Ectodermal cell (in vitro differentiated cells): ENCODE results near the gene UBR7.
"Not testable (repeated sequence)": the region's sequence is repeated elsewhere in the genome, so short reads cannot be mapped to it uniquely, and the experiment has no call there.

ENCODE experiments used
- H3K27ac ChIP-seq: 2 replicates; pipeline ENCODE4 v1.7.0; 2013; ENCODE audit warnings: mild to moderate bottlenecking, low read depth, low read length; ENCODE audit not compliant: insufficient read depth, poor library complexity, severe bottlenecking
- H3K27me3 ChIP-seq: 2 replicates; pipeline ENCODE4 v1.7.0; 2013; ENCODE audit warnings: mild to moderate bottlenecking, low read length; ENCODE audit not compliant: insufficient read depth, control insufficient read depth, poor library complexity, severe bottlenecking
- H3K36me3 ChIP-seq: one replicate; pipeline ENCODE4 v1.7.0; 2013; ENCODE audit warnings: low read length; ENCODE audit not compliant: control insufficient read depth, insufficient read depth
- H3K4me1 ChIP-seq: one replicate; pipeline ENCODE4 v1.7.0; 2013; ENCODE audit warnings: low read length; ENCODE audit not compliant: control insufficient read depth, insufficient read depth
- H3K4me3 ChIP-seq: 2 replicates; pipeline ENCODE4 v1.7.0; 2013; ENCODE audit warnings: low read depth, low read length, control low read depth; ENCODE audit not compliant: insufficient read depth
- H3K9me3 ChIP-seq: 2 replicates; pipeline ENCODE4 v1.7.0; 2013; ENCODE audit warnings: mild to moderate bottlenecking, low read length, moderate library complexity; ENCODE audit not compliant: control insufficient read depth
- WGBS, 2 experiments: methylation state at CpG; one replicate each; pipeline ENCODE4 v1.1.7; 2013; ENCODE audit warnings: missing lambda C conversion rate in 2 of 2; 5-methylcytosine and 5-hydroxymethylcytosine counted together

The UBR7 gene

DNA sequence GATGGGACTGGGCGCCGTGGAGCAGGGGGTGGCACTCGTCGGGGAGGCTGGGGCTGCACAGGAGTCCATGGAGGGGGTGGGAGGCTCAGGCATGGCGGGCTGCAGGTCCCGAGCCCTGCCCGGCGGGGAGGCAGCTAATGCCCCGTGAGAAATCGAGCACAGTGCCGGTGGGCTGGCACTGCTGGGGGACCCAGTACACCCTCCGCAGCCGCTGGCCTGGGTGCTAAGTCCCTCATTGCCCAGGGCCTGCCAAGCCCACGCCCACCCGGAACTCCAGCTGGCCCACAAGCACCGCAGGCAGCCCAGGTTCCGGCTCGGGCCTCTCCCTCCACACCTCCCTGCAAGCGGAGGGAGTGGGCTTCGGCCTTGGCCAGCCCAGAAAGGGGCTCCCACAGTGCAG is 36.9 kb upstream of the UBR7 start:
- H3K36me3 ChIP-seq = not testable (repeated sequence)

DNA sequence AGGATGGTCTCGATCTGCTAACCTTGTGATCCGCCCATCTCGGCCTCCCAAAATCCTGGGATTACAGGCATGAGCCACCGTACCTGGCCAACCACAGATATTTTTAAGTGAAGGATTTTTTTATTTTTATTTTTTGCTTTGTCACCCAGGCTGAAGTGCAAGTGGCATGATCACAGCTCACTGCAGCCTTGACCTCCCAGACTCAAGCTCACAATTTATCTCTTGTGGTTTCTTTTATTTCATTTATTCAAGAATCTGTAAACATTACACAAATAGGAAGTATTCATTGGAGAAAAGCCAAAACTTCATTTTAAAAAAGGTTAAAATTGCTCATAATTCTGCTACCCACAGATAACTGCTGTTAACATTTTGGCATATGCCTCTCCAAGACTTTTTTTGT is 35.7 kb upstream of the UBR7 start:
- Histone ChIP-seq H3K36me3 (no peaks in the 10 kb centered on the region), H3K27me3 (no peaks in the 10 kb centered on the region), H3K4me1 (no peaks in the 10 kb centered on the region), H3K27ac (no peak overlapping the region), H3K4me3 (no peak overlapping the region), H3K9me3 (no peaks in the 10 kb centered on the region)
- 92 to 98% methylated on average over 4 of the region's 4 CpGs for WGBS, 2 experiments

More for the DNA sequence above, 36.9 kb upstream of the UBR7 start:
- WGBS, 2 experiments = 95% methylated on average over 20 of the region's 20 CpGs
- not testable (repeated sequence) for H3K9me3 ChIP-seq, H3K27ac ChIP-seq, H3K4me3 ChIP-seq, H3K27me3 ChIP-seq, H3K4me1 ChIP-seq

DNA sequence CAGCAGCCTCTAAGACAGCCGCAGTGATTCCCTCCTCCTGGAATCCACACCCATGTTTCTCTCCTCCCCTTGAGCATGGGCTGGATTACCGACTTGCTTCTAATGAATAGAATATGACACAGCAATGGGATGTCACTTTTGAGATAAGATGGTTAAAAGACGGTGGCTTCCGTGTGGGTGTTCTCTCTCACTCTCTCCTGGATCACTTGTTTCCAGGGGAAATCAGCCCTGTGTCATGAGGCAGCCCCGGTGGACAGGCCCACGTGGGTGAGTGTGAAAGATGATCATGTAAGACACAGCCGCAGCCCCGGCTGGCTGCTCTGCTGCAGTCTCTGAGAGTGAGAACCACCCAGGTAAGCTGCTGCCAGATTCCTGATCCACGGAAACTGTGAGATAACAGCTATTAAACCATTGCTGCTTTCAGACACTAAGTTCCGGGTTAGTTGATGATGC is 33.1 kb upstream of the UBR7 start:
- Histone ChIP-seq H3K27ac (no peak overlapping the region), H3K36me3 (no peaks in the 10 kb centered on the region), H3K9me3 (no peaks in the 10 kb centered on the region), H3K27me3 (no peaks in the 10 kb centered on the region), H3K4me1 (no peaks in the 10 kb centered on the region), H3K4me3 (no peak overlapping the region)
- WGBS, 2 experiments = 78 to 84% methylated on average over 9 to 10 of the region's 10 CpGs

DNA sequence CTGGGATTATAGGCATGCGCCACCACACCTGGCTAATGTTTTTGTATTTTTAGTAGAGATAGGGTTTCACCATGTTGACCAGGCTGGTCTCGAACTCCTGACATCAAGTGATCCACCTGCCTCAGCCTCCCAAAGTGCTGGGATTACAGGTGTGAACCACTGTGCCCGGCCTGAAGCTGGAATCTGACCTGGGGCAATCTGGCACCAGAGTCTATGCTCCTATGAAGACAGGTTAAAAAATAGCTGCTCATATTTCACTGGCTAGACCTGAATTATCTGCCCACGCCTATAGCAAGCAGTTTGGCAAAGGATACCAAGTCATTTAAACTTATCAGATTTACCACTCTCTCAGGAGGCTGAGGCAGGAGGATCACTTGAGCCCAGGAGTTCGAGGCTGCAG is 32.3 kb upstream of the UBR7 start:
- not testable (repeated sequence) for H3K4me1 ChIP-seq, H3K27ac ChIP-seq, H3K4me3 ChIP-seq, H3K9me3 ChIP-seq, H3K27me3 ChIP-seq, H3K36me3 ChIP-seq
- WGBS, 2 experiments = 91 to 93% methylated on average over 5 of the region's 5 CpGs

DNA sequence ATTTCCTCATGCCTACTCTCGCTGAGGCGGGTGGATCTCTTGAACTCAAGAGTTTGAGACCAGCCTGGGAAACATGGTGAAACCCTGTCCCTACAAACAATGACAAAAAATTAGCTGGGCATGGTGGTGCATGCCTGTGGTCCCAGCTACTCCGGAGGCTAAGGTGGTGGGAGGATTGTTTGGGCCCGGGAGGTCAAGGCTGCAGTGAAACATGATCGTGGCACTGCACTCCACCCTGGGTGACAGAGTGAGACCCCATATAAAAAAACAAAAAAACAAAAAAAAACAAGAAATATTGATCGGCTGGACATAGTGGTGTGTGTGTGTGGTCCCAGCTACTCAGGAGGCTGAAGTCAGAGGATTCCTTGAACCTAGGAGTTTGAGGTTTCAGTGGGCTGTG is 31.6 kb upstream of the UBR7 start:
- no peak overlapping the region for H3K27ac ChIP-seq
- no peak overlapping the region for H3K4me3 ChIP-seq
- H3K4me1 ChIP-seq = no peaks in the 10 kb centered on the region
- H3K9me3 ChIP-seq = no peaks in the 10 kb centered on the region
- 87 to 91% methylated on average over 5 to 6 of the region's 6 CpGs for WGBS, 2 experiments
- H3K27me3 ChIP-seq = no peaks in the 10 kb centered on the region
- H3K36me3 ChIP-seq = no peaks in the 10 kb centered on the region

DNA sequence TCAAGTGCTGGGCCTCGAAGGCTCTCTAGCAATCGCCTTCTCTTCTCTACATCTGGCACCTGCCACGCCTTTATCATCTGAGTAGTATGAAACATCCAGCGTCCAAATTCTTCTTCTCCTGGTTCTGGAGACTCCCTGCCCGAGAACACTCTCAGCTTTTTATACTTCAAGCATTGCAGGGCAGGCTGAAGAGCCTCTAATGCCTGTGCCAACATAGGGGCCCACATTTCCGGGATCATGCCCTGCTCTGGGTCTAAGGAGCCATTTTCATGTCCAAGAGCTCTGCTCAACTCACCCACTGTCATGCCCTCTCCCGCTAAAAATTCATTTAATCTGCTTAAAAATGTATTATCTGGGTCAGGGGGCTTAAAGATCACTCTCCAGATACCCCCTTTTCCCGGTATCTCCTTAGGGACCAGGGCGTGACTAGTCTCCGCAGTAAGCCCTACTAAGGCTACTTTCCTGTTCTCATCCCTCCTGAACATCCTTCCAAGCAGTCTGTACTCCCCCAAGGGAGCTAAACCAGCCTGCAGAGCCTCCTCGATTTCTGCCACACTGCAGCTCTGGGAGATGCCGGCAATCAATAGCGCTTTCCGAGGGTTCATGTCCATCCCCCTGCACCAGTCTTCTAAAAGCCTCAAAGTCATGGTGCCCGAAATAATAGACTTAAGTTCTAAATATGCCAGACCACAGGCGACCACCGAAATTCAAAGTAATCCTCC is 23.3 kb upstream of the UBR7 start:
- Histone ChIP-seq H3K9me3 (no peaks in the 10 kb centered on the region), H3K27me3 (no peaks in the 10 kb centered on the region), H3K4me1 (no peaks in the 10 kb centered on the region), H3K27ac (no peak overlapping the region), H3K36me3 (no peaks in the 10 kb centered on the region), H3K4me3 (peak overlapping the region; percentile 91)
- 54 to 57% methylated on average over 17 of the region's 17 CpGs for WGBS, 2 experiments

DNA sequence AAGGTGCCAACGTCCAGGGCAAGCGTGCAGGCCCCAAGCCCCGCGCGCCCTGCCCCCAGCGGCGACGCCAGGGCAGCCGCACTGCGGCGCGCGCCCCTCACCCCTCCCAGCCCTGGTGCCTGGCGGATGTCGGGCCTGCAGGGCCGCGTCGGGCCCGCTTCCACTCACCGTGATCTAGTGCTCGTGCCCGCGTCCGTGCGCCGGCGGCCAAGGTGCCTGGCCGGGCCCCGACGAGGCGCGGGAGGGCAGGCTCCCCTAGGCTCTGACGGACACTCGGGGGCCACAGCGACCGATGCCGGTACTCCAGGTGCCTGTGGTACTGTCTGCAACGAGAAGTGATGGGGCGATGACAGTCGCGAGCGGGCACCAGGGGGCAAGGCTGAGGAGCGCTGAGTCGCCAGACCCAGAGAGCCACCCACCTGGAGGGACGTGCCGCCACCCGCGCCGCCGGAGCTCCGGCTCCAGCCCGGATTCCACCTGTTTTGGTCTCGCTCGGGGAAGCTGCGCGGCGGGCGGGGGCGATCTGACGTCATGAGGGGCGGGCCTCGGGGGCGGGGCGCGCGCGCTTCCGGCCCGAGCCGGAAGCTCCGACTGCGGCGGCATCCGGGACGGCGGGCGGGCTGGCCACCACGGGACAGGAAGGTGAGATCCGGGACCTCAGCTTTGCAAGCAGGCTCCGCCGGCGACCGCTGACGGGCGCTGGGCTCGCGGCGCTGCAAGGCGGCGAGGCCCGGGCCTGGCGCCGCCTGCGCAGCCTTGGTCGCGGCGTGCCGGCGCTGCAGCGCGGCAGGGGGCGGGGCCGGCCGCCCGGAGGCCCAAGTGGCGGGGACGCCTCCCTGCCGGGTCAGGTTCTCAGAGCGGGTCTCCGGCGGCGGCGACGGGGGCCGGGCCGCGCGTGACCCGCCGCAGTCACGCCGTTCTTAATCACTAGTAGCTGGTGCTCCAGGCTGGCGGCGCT is 22.4 kb upstream of the UBR7 start, which contains the start of the genes LYSET and MOAP1:
Gene LYSET, plus strand, starts transcription at position 927 of the 958 bp plus-strand sequence. CDS start 89 bp downstream, outside the sequence.
Gene MOAP1, minus strand, starts transcription at position 507 of the 958 bp plus-strand sequence. CDS start 655 bp downstream, outside the sequence.
- Histone ChIP-seq H3K9me3 (no peaks in the 10 kb centered on the region), H3K4me3 (peak within 1 kb of the TSS; percentile 91), H3K27ac (peak within 1 kb of the TSS; percentile 84), H3K27me3 (no peaks in the 10 kb centered on the region), H3K36me3 (no peaks in the 10 kb centered on the region), H3K4me1 (no peaks in the 10 kb centered on the region)
- 0% methylated on average over 124 of the region's 124 CpGs for WGBS, 2 experiments

DNA sequence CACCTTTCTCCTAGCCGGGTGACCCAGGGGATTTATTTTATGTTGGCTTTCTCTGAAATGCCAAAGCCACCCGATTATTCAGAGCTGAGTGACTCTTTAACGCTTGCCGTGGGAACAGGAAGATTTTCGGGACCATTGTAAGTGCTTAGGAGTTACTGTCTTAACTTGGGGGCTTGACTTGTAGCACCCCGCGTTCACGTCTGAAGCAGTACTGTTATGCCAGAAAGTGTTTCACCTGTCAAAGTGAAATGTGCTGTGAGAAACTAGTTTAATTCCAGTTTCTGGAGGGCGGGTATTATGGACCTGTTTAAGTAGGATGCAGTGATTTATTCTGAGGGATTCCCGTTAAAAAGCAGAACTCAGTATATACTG is 21.7 kb upstream of the UBR7 start:
- whole genome bisulfite sequencing, 2 experiments = 2% methylated on average over 10 of the region's 10 CpGs

DNA sequence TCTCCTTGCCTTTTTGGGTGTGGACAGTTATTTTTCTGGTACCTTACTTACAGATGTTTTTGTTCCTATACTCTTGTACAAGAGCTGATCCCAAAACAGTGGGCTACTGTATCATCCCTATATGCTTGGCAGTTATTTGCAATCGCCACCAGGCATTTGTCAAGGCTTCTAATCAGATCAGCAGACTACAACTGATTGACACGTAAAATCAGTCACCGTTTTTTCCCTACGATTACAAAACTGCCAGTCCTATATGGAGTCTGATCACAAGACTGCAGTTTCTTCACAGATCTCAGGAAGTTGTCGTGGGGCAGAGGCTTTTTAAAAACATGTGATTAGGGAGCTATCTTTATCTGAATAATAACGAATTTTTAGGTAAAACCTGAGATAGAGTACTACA is 20.6 kb upstream of the UBR7 start:
- Histone ChIP-seq H3K27ac (no peak overlapping the region), H3K4me3 (no peak overlapping the region), H3K9me3 (no peaks in the 10 kb centered on the region), H3K4me1 (no peaks in the 10 kb centered on the region), H3K36me3 (no peaks in the 10 kb centered on the region), H3K27me3 (no peaks in the 10 kb centered on the region)
- WGBS, 2 experiments = 94 to 97% methylated on average over 6 of the region's 6 CpGs

More for the DNA sequence above, 21.7 kb upstream of the UBR7 start:
- Histone ChIP-seq H3K9me3 (no peaks in the 10 kb centered on the region), H3K4me3 (peak overlapping the region; percentile 91), H3K36me3 (no peaks in the 10 kb centered on the region), H3K27me3 (no peaks in the 10 kb centered on the region), H3K4me1 (no peaks in the 10 kb centered on the region), H3K27ac (peak overlapping the region; percentile 76)

DNA sequence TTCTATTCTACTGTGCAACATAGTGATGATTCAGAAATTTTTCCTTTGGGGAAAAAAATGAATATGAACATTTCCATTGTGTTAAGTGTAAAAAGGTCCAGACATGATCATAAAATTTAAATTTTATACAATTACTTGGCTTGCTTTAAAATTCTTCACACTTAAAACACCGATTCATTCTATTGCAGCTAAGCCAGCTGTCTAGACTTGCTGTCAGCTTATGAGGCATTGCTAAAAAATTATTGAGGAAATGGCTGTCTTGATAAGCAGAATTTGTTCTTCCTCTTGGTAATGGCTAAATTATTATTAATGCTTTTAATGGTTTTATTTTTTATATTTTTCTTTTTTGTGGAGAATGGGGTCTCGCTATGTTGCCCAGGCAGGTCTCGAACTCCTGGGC is 20.1 kb upstream of the UBR7 start:
- H3K4me3 ChIP-seq = no peak overlapping the region
- no peaks in the 10 kb centered on the region for H3K27me3 ChIP-seq
- no peak overlapping the region for H3K27ac ChIP-seq
- no peaks in the 10 kb centered on the region for H3K4me1 ChIP-seq
- no peaks in the 10 kb centered on the region for H3K9me3 ChIP-seq
- WGBS, 2 experiments = 89 to 100% methylated on average over 2 to 3 of the region's 3 CpGs
- no peaks in the 10 kb centered on the region for H3K36me3 ChIP-seq
